Chondrocyte (in vitro differentiated cells): ENCODE data around the gene U2AF1L4. TPM values are rescaled to one million over a fixed set of nuclear protein-coding genes. Genes with fewer than 3 reads are reported as not detected.
"Not testable (repeated sequence)": the region's sequence is repeated elsewhere in the genome, so short reads cannot be mapped to it uniquely, and the experiment has no call there.

Source experiments
- DNase-seq: peaks from one replicate; pipeline ENCODE4 v3.0.0; 2021; ENCODE audit warnings: mixed read lengths, low spot score
- H3K27ac Mint-ChIP-seq: one replicate; pipeline ENCODE4 v1.8.0; 2021; ENCODE audit warnings: mild to moderate bottlenecking, moderate library complexity, mixed read lengths; ENCODE audit not compliant: unreplicated experiment
- H3K27me3 Mint-ChIP-seq: 2 replicates; pipeline ENCODE4 v1.8.0; 2021; ENCODE audit warnings: low read depth, mixed read lengths
- H3K36me3 Mint-ChIP-seq: 2 replicates; pipeline ENCODE4 v1.8.0; 2021; ENCODE audit warnings: low read depth, mixed read lengths
- H3K4me1 Mint-ChIP-seq: 2 replicates; pipeline ENCODE4 v1.8.0; 2021; ENCODE audit warnings: low read depth, mild to moderate bottlenecking, mixed read lengths
- H3K4me3 Mint-ChIP-seq: one replicate; pipeline ENCODE4 v1.8.0; 2021; ENCODE audit warnings: mild to moderate bottlenecking, moderate library complexity, mixed read lengths; ENCODE audit not compliant: unreplicated experiment
- H3K9me3 Mint-ChIP-seq: 2 replicates; pipeline ENCODE4 v1.8.0; 2021; ENCODE audit warnings: low read depth, mixed read lengths
- total RNA-seq: library from RNA; stranded (reverse); gene quantifications from 3 replicates; pipeline ENCODE4 v1.2.1, GENCODE V29; 2021
- TF ChIP-seq, protein P1 (sequence below): fragments of 200-600 bp; sonication (generic); IDR thresholded peaks from 2 replicates; pipeline ENCODE4 v1.5.0; 2021; ENCODE audit warnings: antibody characterized with exemption, mild to moderate bottlenecking, moderate library complexity

U2AF1L4 gene
- total RNA-seq, 1 donor from 2014 or later: 24.7 TPM

DNA sequence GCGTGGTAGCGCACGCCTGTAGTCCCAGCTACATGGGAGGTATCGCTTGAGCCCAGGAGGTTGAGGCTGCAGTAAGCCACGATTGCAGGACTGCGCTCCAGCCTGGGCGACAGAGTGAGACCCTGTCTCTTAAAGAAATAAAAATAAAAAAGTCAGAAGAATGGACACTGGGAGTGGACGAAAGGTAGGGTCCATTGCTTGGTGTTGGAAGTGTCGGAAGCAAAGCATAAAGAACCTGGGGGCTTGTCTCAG, 29.8 kb upstream of the U2AF1L4 start:
- Mint-ChIP-seq H3K27me3 (no peaks in the 10 kb centered on the region), H3K9me3 (no peaks in the 10 kb centered on the region), H3K4me3 (peak overlapping the region; percentile 79), H3K27ac (peak overlapping the region; percentile 82), H3K36me3 (no peaks in the 10 kb centered on the region), H3K4me1 (peaks cover 25% of the 10 kb centered on the region)
- TF ChIP-seq, protein P1, sequence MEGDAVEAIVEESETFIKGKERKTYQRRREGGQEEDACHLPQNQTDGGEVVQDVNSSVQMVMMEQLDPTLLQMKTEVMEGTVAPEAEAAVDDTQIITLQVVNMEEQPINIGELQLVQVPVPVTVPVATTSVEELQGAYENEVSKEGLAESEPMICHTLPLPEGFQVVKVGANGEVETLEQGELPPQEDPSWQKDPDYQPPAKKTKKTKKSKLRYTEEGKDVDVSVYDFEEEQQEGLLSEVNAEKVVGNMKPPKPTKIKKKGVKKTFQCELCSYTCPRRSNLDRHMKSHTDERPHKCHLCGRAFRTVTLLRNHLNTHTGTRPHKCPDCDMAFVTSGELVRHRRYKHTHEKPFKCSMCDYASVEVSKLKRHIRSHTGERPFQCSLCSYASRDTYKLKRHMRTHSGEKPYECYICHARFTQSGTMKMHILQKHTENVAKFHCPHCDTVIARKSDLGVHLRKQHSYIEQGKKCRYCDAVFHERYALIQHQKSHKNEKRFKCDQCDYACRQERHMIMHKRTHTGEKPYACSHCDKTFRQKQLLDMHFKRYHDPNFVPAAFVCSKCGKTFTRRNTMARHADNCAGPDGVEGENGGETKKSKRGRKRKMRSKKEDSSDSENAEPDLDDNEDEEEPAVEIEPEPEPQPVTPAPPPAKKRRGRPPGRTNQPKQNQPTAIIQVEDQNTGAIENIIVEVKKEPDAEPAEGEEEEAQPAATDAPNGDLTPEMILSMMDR: no peak
- DNase-seq: no peak

DNA sequence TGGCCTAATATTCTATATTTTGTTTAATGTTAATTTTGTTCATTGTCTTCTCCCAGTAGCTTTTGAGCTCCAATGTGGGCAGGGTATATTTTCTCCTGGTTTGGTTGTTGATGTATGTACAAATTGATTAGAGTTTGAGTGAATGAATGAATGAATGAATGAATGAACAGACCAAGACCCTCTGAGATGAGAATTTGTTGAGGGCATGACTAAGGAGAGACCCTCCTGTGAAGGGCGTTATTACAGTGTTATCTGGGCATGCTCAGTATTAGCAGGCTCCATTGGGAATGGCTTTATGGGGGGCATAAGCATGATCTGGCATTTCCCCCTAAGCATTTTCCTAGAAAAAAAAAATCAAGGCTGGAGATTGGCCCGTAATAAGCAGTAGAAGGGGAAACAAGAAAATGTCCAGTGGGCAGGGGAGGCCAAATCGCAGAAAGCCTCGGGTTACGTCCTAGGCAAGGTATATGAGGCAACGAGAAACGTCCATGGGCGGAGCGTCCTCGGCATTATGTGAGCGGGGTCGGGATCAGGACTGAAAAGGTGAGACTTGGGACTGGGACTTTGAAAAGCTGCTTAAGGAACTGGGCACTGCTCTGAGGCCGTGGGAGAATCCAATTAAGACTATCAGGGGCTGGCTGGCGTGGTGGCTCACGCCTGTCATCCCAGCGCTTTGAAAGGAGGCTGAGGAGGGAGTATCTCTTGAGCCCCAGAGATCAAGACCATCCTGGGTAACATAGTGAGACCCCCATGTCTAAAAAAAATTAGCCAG, 29.2 kb upstream of the U2AF1L4 start:
- Mint-ChIP-seq H3K36me3 (no peaks in the 10 kb centered on the region), H3K4me3 (peak overlapping the region; percentile 79), H3K27me3 (no peaks in the 10 kb centered on the region), H3K27ac (no peak overlapping the region), H3K4me1 (peaks cover 25% of the 10 kb centered on the region), H3K9me3 (no peaks in the 10 kb centered on the region)
- DNase-seq: no peak
- TF ChIP-seq, protein P1: no peak

DNA sequence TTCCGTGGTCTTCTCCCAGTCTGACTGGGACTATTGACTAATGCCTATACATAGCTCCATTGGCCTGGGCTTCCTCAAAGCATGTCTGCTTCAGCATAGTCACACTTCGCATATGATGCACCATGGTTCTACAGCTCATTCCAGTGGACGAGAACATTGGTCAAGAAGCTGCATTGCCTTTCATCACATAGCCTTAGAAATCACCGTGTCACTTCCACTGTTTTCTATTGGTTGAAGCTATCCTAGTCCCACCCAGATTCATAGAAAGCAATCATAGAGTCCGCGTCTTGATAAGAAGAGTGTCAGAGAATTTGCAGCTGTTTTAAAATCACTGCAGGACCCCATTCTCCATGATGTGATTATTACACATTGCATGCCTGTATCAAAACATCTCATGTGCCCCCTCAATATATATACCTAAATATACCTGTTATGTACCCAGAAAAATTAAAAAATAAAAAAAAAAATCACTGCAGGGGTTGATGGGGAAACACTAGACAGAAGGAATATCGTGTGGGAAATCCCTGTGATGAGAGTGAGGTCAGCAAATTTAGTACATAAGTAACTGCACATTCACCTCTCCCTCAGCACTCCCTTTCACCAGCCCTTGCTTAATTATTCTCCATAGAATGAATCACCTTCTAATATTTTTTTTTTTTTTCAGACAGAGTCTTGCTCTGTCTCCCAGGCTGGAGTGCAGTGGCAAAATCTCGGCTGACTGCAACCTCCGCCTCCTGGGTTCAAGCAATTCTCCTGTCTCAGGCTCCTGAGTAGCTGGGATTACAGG, 28.0 kb upstream of the U2AF1L4 start:
- Mint-ChIP-seq H3K9me3 (no peaks in the 10 kb centered on the region), H3K27me3 (no peaks in the 10 kb centered on the region), H3K4me1 (peaks cover 25% of the 10 kb centered on the region)

DNA sequence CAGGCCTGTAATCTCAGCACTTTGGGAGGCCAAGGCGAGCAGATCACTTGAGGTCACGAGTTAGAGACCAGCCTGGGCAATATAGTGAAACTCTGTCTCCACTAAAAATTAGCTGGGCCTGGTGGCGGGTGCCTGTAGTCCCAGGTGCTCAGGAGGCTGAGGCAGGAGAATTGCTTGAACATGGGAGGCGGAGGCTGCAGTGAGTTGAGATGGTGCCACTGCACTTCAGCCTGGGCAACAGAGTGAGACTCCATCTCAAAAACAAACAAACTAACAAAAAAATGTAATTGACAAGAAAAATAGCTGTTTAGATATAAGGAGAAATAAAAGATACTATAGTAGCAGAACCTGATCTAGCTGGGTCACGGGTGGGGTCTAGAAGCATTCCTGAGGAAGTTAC, 27.1 kb upstream of the U2AF1L4 start:
- not testable (repeated sequence) for H3K27me3 Mint-ChIP-seq, DNase-seq, H3K9me3 Mint-ChIP-seq, H3K36me3 Mint-ChIP-seq, H3K4me3 Mint-ChIP-seq, H3K27ac Mint-ChIP-seq
- H3K4me1 Mint-ChIP-seq: peaks cover 25% of the 10 kb centered on the region

More for the DNA sequence above, 28.0 kb upstream of the U2AF1L4 start:
- DNase-seq: no peak
- TF ChIP-seq, protein P1: no peak
- Mint-ChIP-seq H3K36me3 (peaks cover 4% of the 10 kb centered on the region), H3K4me3 (no peak overlapping the region), H3K27ac (no peak overlapping the region)

DNA sequence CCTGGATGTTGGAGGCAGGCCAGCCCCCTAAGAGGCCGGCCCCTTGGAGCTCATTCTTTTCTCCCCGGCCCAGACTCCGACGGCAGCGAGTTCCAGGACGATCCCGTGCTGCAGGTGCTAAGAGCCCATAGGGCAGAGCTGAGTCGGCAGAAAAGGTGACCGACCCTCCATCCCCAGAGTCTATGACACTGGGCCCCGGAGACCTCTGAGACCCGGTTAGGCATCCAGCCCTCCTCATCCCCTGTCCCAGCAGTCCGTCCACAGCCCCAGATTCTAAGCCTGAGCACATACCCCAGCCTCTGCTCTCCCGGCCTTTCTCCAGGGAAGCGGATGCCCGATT, 22.8 kb upstream of the U2AF1L4 start:
- Mint-ChIP-seq H3K4me1 (no peaks in the 10 kb centered on the region), H3K27me3 (no peaks in the 10 kb centered on the region), H3K4me3 (no peak overlapping the region), H3K36me3 (peaks cover 7% of the 10 kb centered on the region), H3K9me3 (no peaks in the 10 kb centered on the region), H3K27ac (no peak overlapping the region)
- DNase-seq: no peak
- TF ChIP-seq, protein P1: no peak
